HEK293 (cell line): ENCODE data around the gene STAT3.
A peak's percentile ranks its signal among the peaks of the same experiment; 100 is the strongest.

Experiments
- GLI2 ChIP-seq: fragments of 450-650 bp; formaldehyde crosslinking; IDR thresholded peaks from 2 replicates; pipeline ENCODE4; 2017; ENCODE audit warnings: missing biosample characterization, missing genetic modification characterization, low read depth, borderline replicate concordance
- IKZF3 ChIP-seq: fragments of 450-650 bp; IDR thresholded peaks from 2 replicates; pipeline ENCODE4 v1.5.0; 2018; ENCODE audit warnings: missing biosample characterization, mild to moderate bottlenecking, missing genetic modification characterization, moderate library complexity
- OSR2 ChIP-seq: fragments of 450-650 bp; formaldehyde crosslinking; IDR thresholded peaks from 2 replicates; pipeline ENCODE4 v1.5.1; 2016; ENCODE audit warnings: missing biosample characterization, missing genetic modification characterization
- REPIN1 ChIP-seq: fragments of 450-650 bp; formaldehyde crosslinking; IDR thresholded peaks from 2 replicates; pipeline ENCODE4 v1.5.1; 2017; ENCODE audit warnings: missing biosample characterization, missing genetic modification characterization, low read depth
- TCF7L2 ChIP-seq: IDR thresholded peaks from 2 replicates; pipeline ENCODE4 v1.6.1; 2011; ENCODE audit warnings: low read depth, mild to moderate bottlenecking, inconsistent platforms, low read length, moderate library complexity, borderline replicate concordance
- TRIM28 ChIP-seq: IDR thresholded peaks from 2 replicates; pipeline ENCODE4 v1.6.1; 2011; ENCODE audit warnings: low read length, control low read depth, borderline replicate concordance
- ZBTB48 ChIP-seq: fragments of 450-650 bp; formaldehyde crosslinking; IDR thresholded peaks from 2 replicates; pipeline ENCODE4 v1.5.1; 2016; ENCODE audit warnings: missing biosample characterization, missing genetic modification characterization
- ZNF10 ChIP-seq: fragments of 450-650 bp; formaldehyde crosslinking; IDR thresholded peaks from 2 replicates; pipeline ENCODE4 v1.5.1; 2017; ENCODE audit warnings: missing biosample characterization, missing genetic modification characterization
- ZNF114 ChIP-seq: fragments of 450-650 bp; formaldehyde crosslinking; IDR thresholded peaks from 2 replicates; pipeline ENCODE4 v1.5.0; 2017; ENCODE audit warnings: missing biosample characterization, missing genetic modification characterization
- ZNF133 ChIP-seq: fragments of 450-650 bp; formaldehyde crosslinking; IDR thresholded peaks from 2 replicates; pipeline ENCODE4 v1.5.1; 2016; ENCODE audit warnings: missing biosample characterization, missing genetic modification characterization
- ZNF174 ChIP-seq: fragments of 450-650 bp; formaldehyde crosslinking; IDR thresholded peaks from 2 replicates; pipeline ENCODE4 v1.5.0; 2017; ENCODE audit warnings: missing biosample characterization, mild to moderate bottlenecking, missing genetic modification characterization
- ZNF221 ChIP-seq: fragments of 450-650 bp; formaldehyde crosslinking; IDR thresholded peaks from 2 replicates; pipeline ENCODE4 v1.5.1; 2017; ENCODE audit warnings: missing biosample characterization, missing genetic modification characterization, borderline replicate concordance
- ZNF23 ChIP-seq: fragments of 450-650 bp; formaldehyde crosslinking; IDR thresholded peaks from 2 replicates; pipeline ENCODE4 v1.5.1; 2016; ENCODE audit warnings: missing biosample characterization, missing genetic modification characterization, borderline replicate concordance
- ZNF302 ChIP-seq: fragments of 450-650 bp; formaldehyde crosslinking; IDR thresholded peaks from 2 replicates; pipeline ENCODE4 v1.5.1; 2016; ENCODE audit warnings: missing biosample characterization, missing genetic modification characterization, low read depth
- ZNF311 ChIP-seq: fragments of 450-650 bp; formaldehyde crosslinking; IDR thresholded peaks from 2 replicates; pipeline ENCODE4 v1.5.1; 2017; ENCODE audit warnings: missing biosample characterization, missing genetic modification characterization, borderline replicate concordance
- ZNF324 ChIP-seq: fragments of 450-650 bp; formaldehyde crosslinking; IDR thresholded peaks from 2 replicates; pipeline ENCODE4 v1.5.1; 2016; ENCODE audit warnings: missing biosample characterization, missing genetic modification characterization
- ZNF416 ChIP-seq: fragments of 450-650 bp; formaldehyde crosslinking; IDR thresholded peaks from 2 replicates; pipeline ENCODE4 v1.5.1; 2016; ENCODE audit warnings: missing biosample characterization, missing genetic modification characterization
- ZNF48 ChIP-seq: fragments of 450-650 bp; formaldehyde crosslinking; IDR thresholded peaks from 2 replicates; pipeline ENCODE4 v1.5.1; 2016; ENCODE audit warnings: missing biosample characterization, missing genetic modification characterization
- ZNF510 ChIP-seq: fragments of 450-650 bp; formaldehyde crosslinking; IDR thresholded peaks from 2 replicates; pipeline ENCODE4 v1.5.1; 2018; ENCODE audit warnings: mild to moderate bottlenecking, missing genetic modification characterization, missing biosample characterization; ENCODE audit not compliant: insufficient replicate concordance
- ZNF558 ChIP-seq: fragments of 450-650 bp; formaldehyde crosslinking; IDR thresholded peaks from 2 replicates; pipeline ENCODE4 v1.5.1; 2016; ENCODE audit warnings: missing biosample characterization, missing genetic modification characterization
- ZNF596 ChIP-seq: fragments of 450-650 bp; IDR thresholded peaks from 2 replicates; pipeline ENCODE4 v1.5.0; 2018; ENCODE audit warnings: missing biosample characterization, mild to moderate bottlenecking, missing genetic modification characterization, moderate library complexity
- ZNF610 ChIP-seq: fragments of 450-650 bp; formaldehyde crosslinking; IDR thresholded peaks from 2 replicates; pipeline ENCODE4 v1.5.1; 2016; ENCODE audit warnings: missing biosample characterization, missing genetic modification characterization, borderline replicate concordance
- ZNF660 ChIP-seq: fragments of 450-650 bp; IDR thresholded peaks from 2 replicates; pipeline ENCODE4 v1.5.1; 2018; ENCODE audit warnings: missing biosample characterization, mild to moderate bottlenecking, missing genetic modification characterization
- ZNF664 ChIP-seq: fragments of 450-650 bp; formaldehyde crosslinking; IDR thresholded peaks from 2 replicates; pipeline ENCODE4 v1.5.1; 2016; ENCODE audit warnings: missing biosample characterization, missing genetic modification characterization
- ZNF670 ChIP-seq: fragments of 450-650 bp; formaldehyde crosslinking; IDR thresholded peaks from 2 replicates; pipeline ENCODE4 v1.5.1; 2016; ENCODE audit warnings: missing biosample characterization, missing genetic modification characterization, low read depth
- ZNF768 ChIP-seq: fragments of 450-650 bp; formaldehyde crosslinking; IDR thresholded peaks from 2 replicates; pipeline ENCODE4 v1.5.1; 2018; ENCODE audit warnings: missing biosample characterization, mild to moderate bottlenecking, missing genetic modification characterization
- ZNF843 ChIP-seq: fragments of 450-650 bp; formaldehyde crosslinking; IDR thresholded peaks from 2 replicates; pipeline ENCODE4 v1.5.1; 2016; ENCODE audit warnings: missing biosample characterization, missing genetic modification characterization
- TF ChIP-seq, protein P1 (sequence below): fragments of 450-650 bp; formaldehyde crosslinking; IDR thresholded peaks from 2 replicates; pipeline ENCODE4 v1.5.1; 2016; ENCODE audit warnings: missing biosample characterization, missing genetic modification characterization
- TF ChIP-seq, protein P2 (sequence below): fragments of 450-650 bp; formaldehyde crosslinking; IDR thresholded peaks from 2 replicates; pipeline ENCODE4 v1.5.1; 2016; ENCODE audit warnings: missing biosample characterization, missing genetic modification characterization, borderline replicate concordance
- TF ChIP-seq, protein P3 (sequence below): fragments of 450-650 bp; formaldehyde crosslinking; IDR thresholded peaks from 2 replicates; pipeline ENCODE4 v1.5.1; 2016; ENCODE audit warnings: missing biosample characterization, missing genetic modification characterization
- TF ChIP-seq, protein P4 (sequence below): fragments of 450-650 bp; formaldehyde crosslinking; IDR thresholded peaks from 2 replicates; pipeline ENCODE4 v1.5.1; 2016; ENCODE audit warnings: missing biosample characterization, missing genetic modification characterization, borderline replicate concordance

STAT3 gene

DNA sequence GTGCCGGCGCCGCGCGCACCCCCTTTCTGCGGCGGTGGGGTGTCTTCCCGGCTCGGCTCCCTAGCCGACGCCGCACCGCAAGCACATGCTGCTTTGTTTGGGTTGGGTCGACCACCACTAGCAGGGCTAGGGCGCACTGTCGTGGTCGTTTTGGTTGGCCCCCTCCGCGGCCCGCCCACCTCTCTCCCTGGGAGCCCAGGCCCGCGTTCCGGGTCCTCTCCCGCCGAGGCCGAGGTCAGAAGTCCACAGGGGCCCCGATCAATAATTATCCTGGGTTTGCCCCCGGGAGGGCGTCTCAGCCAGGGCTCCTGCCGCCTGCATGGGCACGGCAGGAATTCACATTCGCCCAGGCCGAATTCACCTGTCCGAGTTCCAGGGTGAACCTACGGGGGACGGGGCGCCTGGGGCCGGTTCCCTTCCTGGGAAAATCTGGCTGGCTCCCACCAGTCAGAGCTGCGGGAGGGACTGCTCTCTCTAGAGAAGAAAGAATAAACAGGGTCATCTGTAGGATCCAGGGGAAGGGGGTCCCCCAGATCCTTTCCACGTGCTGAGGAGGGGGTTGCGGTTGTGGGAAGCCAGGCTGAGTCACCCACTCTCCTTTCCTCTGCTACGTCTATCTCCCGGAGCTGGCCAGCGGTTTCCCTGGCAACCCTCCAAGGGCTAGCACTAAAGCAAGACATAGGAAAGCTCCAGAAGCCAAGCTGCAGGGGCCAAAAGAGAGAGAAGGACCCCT, 111.5 kb downstream of the STAT3 start (continued):
- TF ChIP-seq GLI2 (tag by site-specific recombination) (no peak), ZNF48 (no peak), IKZF3 (tag by site-specific recombination) (peak; percentile 6; the same call in 1 of the 2 replicates), TRIM28 (no peak), ZNF114 (no peak), ZNF302 (tag by site-specific recombination) (no peak), ZNF768 (tag by site-specific recombination) (no peak), OSR2 (tag by site-specific recombination) (no peak), ZNF610 (tag by site-specific recombination) (no peak), TCF7L2 (no peak), ZNF311 (tag by site-specific recombination) (no peak), ZNF133 (no peak), ZNF510 (no peak), ZNF596 (tag by site-specific recombination) (0 out of 2 replicates have a peak, but pooled peaks have one; percentile 6), ZNF221 (no peak), ZNF174 (tag by site-specific recombination) (no peak), ZNF324 (tag by site-specific recombination) (no peak), ZNF670 (tag by site-specific recombination) (no peak), ZNF843 (tag by site-specific recombination) (no peak), ZNF23 (no peak), ZNF558 (tag by site-specific recombination) (no peak), ZNF416 (tag by site-specific recombination) (no peak), REPIN1 (tag by site-specific recombination) (no peak), ZNF10 (tag by site-specific recombination) (0 out of 2 replicates have a peak, but pooled peaks have one; percentile 20), ZNF664 (no peak), ZNF660 (tag by site-specific recombination) (no peak), ZBTB48 (tag by site-specific recombination) (0 out of 2 replicates have a peak, but pooled peaks have one; percentile 24)
- TF ChIP-seq, protein P1, sequence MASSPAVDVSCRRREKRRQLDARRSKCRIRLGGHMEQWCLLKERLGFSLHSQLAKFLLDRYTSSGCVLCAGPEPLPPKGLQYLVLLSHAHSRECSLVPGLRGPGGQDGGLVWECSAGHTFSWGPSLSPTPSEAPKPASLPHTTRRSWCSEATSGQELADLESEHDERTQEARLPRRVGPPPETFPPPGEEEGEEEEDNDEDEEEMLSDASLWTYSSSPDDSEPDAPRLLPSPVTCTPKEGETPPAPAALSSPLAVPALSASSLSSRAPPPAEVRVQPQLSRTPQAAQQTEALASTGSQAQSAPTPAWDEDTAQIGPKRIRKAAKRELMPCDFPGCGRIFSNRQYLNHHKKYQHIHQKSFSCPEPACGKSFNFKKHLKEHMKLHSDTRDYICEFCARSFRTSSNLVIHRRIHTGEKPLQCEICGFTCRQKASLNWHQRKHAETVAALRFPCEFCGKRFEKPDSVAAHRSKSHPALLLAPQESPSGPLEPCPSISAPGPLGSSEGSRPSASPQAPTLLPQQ (tag by site-specific recombination) = 0 out of 2 replicates have a peak, but pooled peaks have one; percentile 15
- TF ChIP-seq, protein P2, sequence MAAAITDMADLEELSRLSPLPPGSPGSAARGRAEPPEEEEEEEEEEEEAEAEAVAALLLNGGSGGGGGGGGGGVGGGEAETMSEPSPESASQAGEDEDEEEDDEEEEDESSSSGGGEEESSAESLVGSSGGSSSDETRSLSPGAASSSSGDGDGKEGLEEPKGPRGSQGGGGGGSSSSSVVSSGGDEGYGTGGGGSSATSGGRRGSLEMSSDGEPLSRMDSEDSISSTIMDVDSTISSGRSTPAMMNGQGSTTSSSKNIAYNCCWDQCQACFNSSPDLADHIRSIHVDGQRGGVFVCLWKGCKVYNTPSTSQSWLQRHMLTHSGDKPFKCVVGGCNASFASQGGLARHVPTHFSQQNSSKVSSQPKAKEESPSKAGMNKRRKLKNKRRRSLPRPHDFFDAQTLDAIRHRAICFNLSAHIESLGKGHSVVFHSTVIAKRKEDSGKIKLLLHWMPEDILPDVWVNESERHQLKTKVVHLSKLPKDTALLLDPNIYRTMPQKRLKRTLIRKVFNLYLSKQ (tag by site-specific recombination) = no peak
- TF ChIP-seq, protein P3, sequence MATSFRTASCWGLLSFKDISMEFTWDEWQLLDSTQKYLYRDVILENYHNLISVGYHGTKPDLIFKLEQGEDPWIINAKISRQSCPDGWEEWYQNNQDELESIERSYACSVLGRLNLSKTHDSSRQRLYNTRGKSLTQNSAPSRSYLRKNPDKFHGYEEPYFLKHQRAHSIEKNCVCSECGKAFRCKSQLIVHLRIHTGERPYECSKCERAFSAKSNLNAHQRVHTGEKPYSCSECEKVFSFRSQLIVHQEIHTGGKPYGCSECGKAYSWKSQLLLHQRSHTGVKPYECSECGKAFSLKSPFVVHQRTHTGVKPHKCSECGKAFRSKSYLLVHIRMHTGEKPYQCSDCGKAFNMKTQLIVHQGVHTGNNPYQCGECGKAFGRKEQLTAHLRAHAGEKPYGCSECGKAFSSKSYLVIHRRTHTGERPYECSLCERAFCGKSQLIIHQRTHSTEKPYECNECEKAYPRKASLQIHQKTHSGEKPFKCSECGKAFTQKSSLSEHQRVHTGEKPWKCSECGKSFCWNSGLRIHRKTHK (tag by site-specific recombination) = no peak
- TF ChIP-seq, protein P4, sequence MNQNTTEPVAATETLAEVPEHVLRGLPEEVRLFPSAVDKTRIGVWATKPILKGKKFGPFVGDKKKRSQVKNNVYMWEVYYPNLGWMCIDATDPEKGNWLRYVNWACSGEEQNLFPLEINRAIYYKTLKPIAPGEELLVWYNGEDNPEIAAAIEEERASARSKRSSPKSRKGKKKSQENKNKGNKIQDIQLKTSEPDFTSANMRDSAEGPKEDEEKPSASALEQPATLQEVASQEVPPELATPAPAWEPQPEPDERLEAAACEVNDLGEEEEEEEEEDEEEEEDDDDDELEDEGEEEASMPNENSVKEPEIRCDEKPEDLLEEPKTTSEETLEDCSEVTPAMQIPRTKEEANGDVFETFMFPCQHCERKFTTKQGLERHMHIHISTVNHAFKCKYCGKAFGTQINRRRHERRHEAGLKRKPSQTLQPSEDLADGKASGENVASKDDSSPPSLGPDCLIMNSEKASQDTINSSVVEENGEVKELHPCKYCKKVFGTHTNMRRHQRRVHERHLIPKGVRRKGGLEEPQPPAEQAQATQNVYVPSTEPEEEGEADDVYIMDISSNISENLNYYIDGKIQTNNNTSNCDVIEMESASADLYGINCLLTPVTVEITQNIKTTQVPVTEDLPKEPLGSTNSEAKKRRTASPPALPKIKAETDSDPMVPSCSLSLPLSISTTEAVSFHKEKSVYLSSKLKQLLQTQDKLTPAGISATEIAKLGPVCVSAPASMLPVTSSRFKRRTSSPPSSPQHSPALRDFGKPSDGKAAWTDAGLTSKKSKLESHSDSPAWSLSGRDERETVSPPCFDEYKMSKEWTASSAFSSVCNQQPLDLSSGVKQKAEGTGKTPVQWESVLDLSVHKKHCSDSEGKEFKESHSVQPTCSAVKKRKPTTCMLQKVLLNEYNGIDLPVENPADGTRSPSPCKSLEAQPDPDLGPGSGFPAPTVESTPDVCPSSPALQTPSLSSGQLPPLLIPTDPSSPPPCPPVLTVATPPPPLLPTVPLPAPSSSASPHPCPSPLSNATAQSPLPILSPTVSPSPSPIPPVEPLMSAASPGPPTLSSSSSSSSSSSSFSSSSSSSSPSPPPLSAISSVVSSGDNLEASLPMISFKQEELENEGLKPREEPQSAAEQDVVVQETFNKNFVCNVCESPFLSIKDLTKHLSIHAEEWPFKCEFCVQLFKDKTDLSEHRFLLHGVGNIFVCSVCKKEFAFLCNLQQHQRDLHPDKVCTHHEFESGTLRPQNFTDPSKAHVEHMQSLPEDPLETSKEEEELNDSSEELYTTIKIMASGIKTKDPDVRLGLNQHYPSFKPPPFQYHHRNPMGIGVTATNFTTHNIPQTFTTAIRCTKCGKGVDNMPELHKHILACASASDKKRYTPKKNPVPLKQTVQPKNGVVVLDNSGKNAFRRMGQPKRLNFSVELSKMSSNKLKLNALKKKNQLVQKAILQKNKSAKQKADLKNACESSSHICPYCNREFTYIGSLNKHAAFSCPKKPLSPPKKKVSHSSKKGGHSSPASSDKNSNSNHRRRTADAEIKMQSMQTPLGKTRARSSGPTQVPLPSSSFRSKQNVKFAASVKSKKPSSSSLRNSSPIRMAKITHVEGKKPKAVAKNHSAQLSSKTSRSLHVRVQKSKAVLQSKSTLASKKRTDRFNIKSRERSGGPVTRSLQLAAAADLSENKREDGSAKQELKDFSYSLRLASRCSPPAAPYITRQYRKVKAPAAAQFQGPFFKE (tag by site-specific recombination) = no peak
